NT2/D1 (cell line): ENCODE measurements around the gene LCOR.

ENCODE experiments used
- SUZ12 ChIP-seq: IDR thresholded peaks from 2 replicates; pipeline ENCODE4 v1.6.1; 2011; ENCODE audit not compliant: insufficient read length, insufficient read depth; ENCODE audit errors: extremely low read depth
- YY1 ChIP-seq: IDR thresholded peaks from 2 replicates; pipeline ENCODE4 v1.6.1; 2011; ENCODE audit not compliant: insufficient read length, insufficient read depth
- ZNF274 ChIP-seq: IDR thresholded peaks from 2 replicates; pipeline ENCODE4 v1.6.1; 2011; ENCODE audit warnings: mild to moderate bottlenecking, low read depth, low read length

DNA sequence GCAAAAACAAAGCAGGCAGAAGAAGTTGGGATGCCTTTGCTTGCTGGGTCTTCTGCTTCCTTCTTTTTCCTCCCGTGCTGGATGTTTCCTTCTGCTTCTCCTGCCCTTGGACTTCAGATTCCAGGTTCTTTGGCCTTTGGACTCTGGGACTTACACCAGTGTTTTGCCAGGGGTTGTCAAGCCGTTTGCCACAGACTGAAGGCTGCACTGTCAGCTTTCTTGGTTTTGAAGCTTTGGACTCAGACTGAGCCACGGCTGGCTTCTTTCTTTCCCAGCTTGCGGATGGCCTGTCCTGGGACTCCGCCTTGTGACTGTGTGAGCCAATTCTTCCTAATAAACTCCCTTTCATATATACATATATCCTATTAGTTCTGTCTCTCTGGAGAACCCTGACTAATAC lies 11.3 kb upstream of the LCOR start:
- TF ChIP-seq ZNF274 (no peak), SUZ12 (no peak), YY1 (no peak)
